HEK293 (cell line): ENCODE data around the gene PRCC.

Experiments used
- HOXC10 ChIP-seq: sonication (generic); formaldehyde crosslinking; IDR thresholded peaks from 2 replicates; pipeline ENCODE4 v1.8.1; 2023; ENCODE audit warnings: mild to moderate bottlenecking, missing genetic modification reagents
- HOXD13 ChIP-seq: sonication (generic); formaldehyde crosslinking; IDR thresholded peaks from 2 replicates; pipeline ENCODE4 v1.8.0; 2022; ENCODE audit warnings: missing genetic modification reagents, borderline replicate concordance
- PRDM1 ChIP-seq: fragments of 450-650 bp; formaldehyde crosslinking; IDR thresholded peaks from 2 replicates; pipeline ENCODE4; 2016; ENCODE audit warnings: missing biosample characterization, missing genetic modification characterization
- SALL2 ChIP-seq: fragments of 450-650 bp; formaldehyde crosslinking; IDR thresholded peaks from 2 replicates; pipeline ENCODE4 v1.5.0; 2017; ENCODE audit warnings: missing biosample characterization, mild to moderate bottlenecking, missing genetic modification characterization, borderline replicate concordance
- ZBTB48 ChIP-seq: fragments of 450-650 bp; formaldehyde crosslinking; IDR thresholded peaks from 2 replicates; pipeline ENCODE4 v1.5.1; 2016; ENCODE audit warnings: missing biosample characterization, missing genetic modification characterization
- ZBTB8A ChIP-seq: fragments of 450-650 bp; formaldehyde crosslinking; IDR thresholded peaks from 2 replicates; pipeline ENCODE4 v1.5.1; 2016; ENCODE audit warnings: missing biosample characterization, missing genetic modification characterization
- ZNF10 ChIP-seq: fragments of 450-650 bp; formaldehyde crosslinking; IDR thresholded peaks from 2 replicates; pipeline ENCODE4 v1.5.1; 2017; ENCODE audit warnings: missing biosample characterization, missing genetic modification characterization
- ZNF133 ChIP-seq: fragments of 450-650 bp; formaldehyde crosslinking; IDR thresholded peaks from 2 replicates; pipeline ENCODE4 v1.5.1; 2016; ENCODE audit warnings: missing biosample characterization, missing genetic modification characterization
- ZNF138 ChIP-seq: fragments of 450-650 bp; formaldehyde crosslinking; IDR thresholded peaks from 2 replicates; pipeline ENCODE4 v1.5.1; 2016; ENCODE audit warnings: missing biosample characterization, missing genetic modification characterization, borderline replicate concordance
- ZNF169 ChIP-seq: fragments of 450-650 bp; formaldehyde crosslinking; IDR thresholded peaks from 2 replicates; pipeline ENCODE4 v1.5.1; 2016; ENCODE audit warnings: missing biosample characterization, missing genetic modification characterization
- ZNF2 ChIP-seq: fragments of 450-650 bp; formaldehyde crosslinking; IDR thresholded peaks from 2 replicates; pipeline ENCODE4 v1.5.1; 2016; ENCODE audit warnings: missing biosample characterization, missing genetic modification characterization
- ZNF37A ChIP-seq: fragments of 450-650 bp; IDR thresholded peaks from 2 replicates; pipeline ENCODE4 v1.5.1; 2018; ENCODE audit warnings: missing biosample characterization, missing genetic modification characterization
- ZNF449 ChIP-seq: fragments of 450-650 bp; formaldehyde crosslinking; IDR thresholded peaks from 2 replicates; pipeline ENCODE4 v1.5.1; 2017; ENCODE audit warnings: missing biosample characterization, mild to moderate bottlenecking, missing genetic modification characterization, moderate library complexity
- ZNF518A ChIP-seq: fragments of 450-650 bp; formaldehyde crosslinking; conservative IDR thresholded peaks from 2 replicates; pipeline ENCODE4 v1.5.1; 2016; ENCODE audit warnings: low read depth, missing biosample characterization, missing genetic modification characterization
- ZNF561 ChIP-seq: fragments of 450-650 bp; IDR thresholded peaks from 2 replicates; pipeline ENCODE4 v1.5.1; 2018; ENCODE audit warnings: missing biosample characterization, missing genetic modification characterization, borderline replicate concordance
- ZNF580 ChIP-seq: fragments of 450-650 bp; formaldehyde crosslinking; IDR thresholded peaks from 2 replicates; pipeline ENCODE4 v1.5.1; 2016; ENCODE audit warnings: missing biosample characterization, missing genetic modification characterization
- ZNF610 ChIP-seq: fragments of 450-650 bp; formaldehyde crosslinking; IDR thresholded peaks from 2 replicates; pipeline ENCODE4 v1.5.1; 2016; ENCODE audit warnings: missing biosample characterization, missing genetic modification characterization, borderline replicate concordance
- ZNF621 ChIP-seq: fragments of 450-650 bp; formaldehyde crosslinking; IDR thresholded peaks from 2 replicates; pipeline ENCODE4 v1.5.1; 2017; ENCODE audit warnings: missing biosample characterization, missing genetic modification characterization
- ZNF629 ChIP-seq: fragments of 450-650 bp; formaldehyde crosslinking; IDR thresholded peaks from 2 replicates; pipeline ENCODE4 v1.5.1; 2017; ENCODE audit warnings: missing biosample characterization, missing genetic modification characterization
- ZNF785 ChIP-seq: fragments of 450-650 bp; formaldehyde crosslinking; IDR thresholded peaks from 2 replicates; pipeline ENCODE4 v1.5.1; 2016; ENCODE audit warnings: missing biosample characterization, missing genetic modification characterization
- ZNF791 ChIP-seq: fragments of 450-650 bp; formaldehyde crosslinking; IDR thresholded peaks from 2 replicates; pipeline ENCODE4 v1.5.1; 2016; ENCODE audit warnings: missing biosample characterization, missing genetic modification characterization
- ZSCAN23 ChIP-seq: fragments of 450-650 bp; formaldehyde crosslinking; IDR thresholded peaks from 2 replicates; pipeline ENCODE4 v1.5.1; 2016; ENCODE audit warnings: missing biosample characterization, missing genetic modification characterization
- TF ChIP-seq, protein P1 (sequence below): fragments of 450-650 bp; formaldehyde crosslinking; IDR thresholded peaks from 2 replicates; pipeline ENCODE4 v1.5.1; 2016; ENCODE audit warnings: missing biosample characterization, missing genetic modification characterization
- TF ChIP-seq, protein P2 (sequence below): fragments of 450-650 bp; formaldehyde crosslinking; conservative IDR thresholded peaks from 2 replicates; pipeline ENCODE4 v1.5.1; 2016; ENCODE audit warnings: low read depth, missing biosample characterization, missing genetic modification characterization
- TF ChIP-seq, protein P3 (sequence below): fragments of 450-650 bp; formaldehyde crosslinking; IDR thresholded peaks from 2 replicates; pipeline ENCODE4 v1.5.0; 2017; ENCODE audit warnings: missing biosample characterization, missing genetic modification characterization, borderline replicate concordance

Gene PRCC

DNA sequence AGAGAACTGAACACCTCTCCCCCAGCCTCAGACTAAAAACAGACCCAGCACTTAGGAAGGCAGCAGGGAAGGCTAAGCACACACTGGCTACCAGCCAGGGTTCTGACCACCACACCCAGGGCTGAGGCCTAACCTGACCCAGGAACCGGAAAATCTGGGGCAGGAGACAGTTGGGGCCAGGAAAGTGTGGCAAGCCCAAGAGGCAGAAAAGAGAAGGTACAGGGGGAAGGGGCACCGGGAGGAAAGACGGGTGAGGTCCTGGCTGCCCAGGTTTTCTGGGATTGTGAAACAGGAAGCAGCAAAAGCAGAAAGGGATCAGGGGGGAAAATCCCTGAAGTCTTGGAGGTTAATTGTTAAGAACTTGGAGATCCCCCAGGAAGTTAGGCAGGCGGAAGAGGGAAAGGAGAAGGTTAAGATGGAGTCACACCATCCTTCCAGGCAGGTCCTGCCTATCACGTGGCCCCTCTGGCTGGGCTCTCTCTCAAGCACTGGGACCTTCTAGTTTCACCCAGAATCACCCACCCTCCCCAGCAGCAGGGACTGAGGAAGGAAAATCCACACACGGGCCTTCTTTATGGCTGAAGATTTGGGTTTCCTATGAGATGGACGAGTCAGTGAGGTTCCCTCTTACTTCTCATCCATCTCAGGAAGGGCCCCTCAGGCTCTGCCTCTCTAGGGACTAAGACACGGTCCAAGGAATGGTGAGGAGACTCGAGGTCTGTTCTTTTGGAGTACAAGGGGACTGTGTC lies 18.5 kb upstream of the PRCC start (continued):
- TF ChIP-seq ZNF133 (tag by site-specific recombination), result no peak
- TF ChIP-seq SALL2, result no peak
- TF ChIP-seq ZNF2 (tag by site-specific recombination), result no peak
- no peak for TF ChIP-seq ZNF10 (tag by site-specific recombination)
- TF ChIP-seq ZNF629, result no peak
- TF ChIP-seq ZNF169, result no peak
- no peak for TF ChIP-seq ZSCAN23 (tag by site-specific recombination)
- no peak for TF ChIP-seq ZNF621 (tag by site-specific recombination)
- TF ChIP-seq PRDM1 (tag by site-specific recombination), result peak; percentile 96
- TF ChIP-seq ZBTB48 (tag by site-specific recombination), result peak; percentile 70
- TF ChIP-seq HOXD13 (CRISPR knock-in tag), result no peak
- TF ChIP-seq ZNF37A, result no peak
- TF ChIP-seq ZNF580, result 0 out of 2 replicates have a peak, but pooled peaks have one; percentile 26
- TF ChIP-seq ZBTB8A (tag by site-specific recombination), result peak; percentile 48; the same call in 1 of the 2 replicates
- no peak for TF ChIP-seq ZNF785
- TF ChIP-seq, protein P1, sequence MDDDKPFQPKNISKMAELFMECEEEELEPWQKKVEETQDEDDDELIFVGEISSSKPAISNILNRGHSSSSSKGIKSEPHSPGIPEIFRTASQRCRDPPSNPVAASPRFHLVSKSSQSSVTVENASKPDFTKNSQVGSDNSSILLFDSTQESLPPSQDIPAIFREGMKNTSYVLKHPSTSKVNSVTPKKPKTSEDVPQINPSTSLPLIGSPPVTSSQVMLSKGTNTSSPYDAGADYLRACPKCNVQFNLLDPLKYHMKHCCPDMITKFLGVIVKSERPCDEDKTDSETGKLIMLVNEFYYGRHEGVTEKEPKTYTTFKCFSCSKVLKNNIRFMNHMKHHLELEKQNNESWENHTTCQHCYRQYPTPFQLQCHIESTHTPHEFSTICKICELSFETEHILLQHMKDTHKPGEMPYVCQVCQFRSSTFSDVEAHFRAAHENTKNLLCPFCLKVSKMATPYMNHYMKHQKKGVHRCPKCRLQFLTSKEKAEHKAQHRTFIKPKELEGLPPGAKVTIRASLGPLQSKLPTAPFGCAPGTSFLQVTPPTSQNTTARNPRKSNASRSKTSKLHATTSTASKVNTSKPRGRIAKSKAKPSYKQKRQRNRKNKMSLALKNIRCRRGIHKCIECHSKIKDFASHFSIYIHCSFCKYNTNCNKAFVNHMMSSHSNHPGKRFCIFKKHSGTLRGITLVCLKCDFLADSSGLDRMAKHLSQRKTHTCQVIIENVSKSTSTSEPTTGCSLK (tag by site-specific recombination), result no peak
- TF ChIP-seq HOXC10 (CRISPR knock-in tag), result no peak
- TF ChIP-seq ZNF791 (tag by site-specific recombination), result no peak
- no peak for TF ChIP-seq ZNF610 (tag by site-specific recombination)
- peak; percentile 42 for TF ChIP-seq ZNF518A
- TF ChIP-seq, protein P2, sequence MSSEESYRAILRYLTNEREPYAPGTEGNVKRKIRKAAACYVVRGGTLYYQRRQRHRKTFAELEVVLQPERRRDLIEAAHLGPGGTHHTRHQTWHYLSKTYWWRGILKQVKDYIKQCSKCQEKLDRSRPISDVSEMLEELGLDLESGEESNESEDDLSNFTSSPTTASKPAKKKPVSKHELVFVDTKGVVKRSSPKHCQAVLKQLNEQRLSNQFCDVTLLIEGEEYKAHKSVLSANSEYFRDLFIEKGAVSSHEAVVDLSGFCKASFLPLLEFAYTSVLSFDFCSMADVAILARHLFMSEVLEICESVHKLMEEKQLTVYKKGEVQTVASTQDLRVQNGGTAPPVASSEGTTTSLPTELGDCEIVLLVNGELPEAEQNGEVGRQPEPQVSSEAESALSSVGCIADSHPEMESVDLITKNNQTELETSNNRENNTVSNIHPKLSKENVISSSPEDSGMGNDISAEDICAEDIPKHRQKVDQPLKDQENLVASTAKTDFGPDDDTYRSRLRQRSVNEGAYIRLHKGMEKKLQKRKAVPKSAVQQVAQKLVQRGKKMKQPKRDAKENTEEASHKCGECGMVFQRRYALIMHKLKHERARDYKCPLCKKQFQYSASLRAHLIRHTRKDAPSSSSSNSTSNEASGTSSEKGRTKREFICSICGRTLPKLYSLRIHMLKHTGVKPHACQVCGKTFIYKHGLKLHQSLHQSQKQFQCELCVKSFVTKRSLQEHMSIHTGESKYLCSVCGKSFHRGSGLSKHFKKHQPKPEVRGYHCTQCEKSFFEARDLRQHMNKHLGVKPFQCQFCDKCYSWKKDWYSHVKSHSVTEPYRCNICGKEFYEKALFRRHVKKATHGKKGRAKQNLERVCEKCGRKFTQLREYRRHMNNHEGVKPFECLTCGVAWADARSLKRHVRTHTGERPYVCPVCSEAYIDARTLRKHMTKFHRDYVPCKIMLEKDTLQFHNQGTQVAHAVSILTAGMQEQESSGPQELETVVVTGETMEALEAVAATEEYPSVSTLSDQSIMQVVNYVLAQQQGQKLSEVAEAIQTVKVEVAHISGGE, result peak; percentile 75
- TF ChIP-seq ZNF561 (tag by site-specific recombination), result no peak
- TF ChIP-seq ZNF138 (tag by site-specific recombination), result no peak
- peak; percentile 65; the same call in 1 of the 2 replicates for TF ChIP-seq ZNF449 (tag by site-specific recombination)
- TF ChIP-seq, protein P3, sequence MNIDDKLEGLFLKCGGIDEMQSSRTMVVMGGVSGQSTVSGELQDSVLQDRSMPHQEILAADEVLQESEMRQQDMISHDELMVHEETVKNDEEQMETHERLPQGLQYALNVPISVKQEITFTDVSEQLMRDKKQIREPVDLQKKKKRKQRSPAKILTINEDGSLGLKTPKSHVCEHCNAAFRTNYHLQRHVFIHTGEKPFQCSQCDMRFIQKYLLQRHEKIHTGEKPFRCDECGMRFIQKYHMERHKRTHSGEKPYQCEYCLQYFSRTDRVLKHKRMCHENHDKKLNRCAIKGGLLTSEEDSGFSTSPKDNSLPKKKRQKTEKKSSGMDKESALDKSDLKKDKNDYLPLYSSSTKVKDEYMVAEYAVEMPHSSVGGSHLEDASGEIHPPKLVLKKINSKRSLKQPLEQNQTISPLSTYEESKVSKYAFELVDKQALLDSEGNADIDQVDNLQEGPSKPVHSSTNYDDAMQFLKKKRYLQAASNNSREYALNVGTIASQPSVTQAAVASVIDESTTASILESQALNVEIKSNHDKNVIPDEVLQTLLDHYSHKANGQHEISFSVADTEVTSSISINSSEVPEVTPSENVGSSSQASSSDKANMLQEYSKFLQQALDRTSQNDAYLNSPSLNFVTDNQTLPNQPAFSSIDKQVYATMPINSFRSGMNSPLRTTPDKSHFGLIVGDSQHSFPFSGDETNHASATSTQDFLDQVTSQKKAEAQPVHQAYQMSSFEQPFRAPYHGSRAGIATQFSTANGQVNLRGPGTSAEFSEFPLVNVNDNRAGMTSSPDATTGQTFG (tag by site-specific recombination), result no peak
